H9 (cell line): Measurements from ENCODE around the gene CPAMD8. TPM values are rescaled to one million over a fixed set of nuclear protein-coding genes. Genes with fewer than 3 reads are reported as not detected.

Experiments
- DNase-seq: peaks from one replicate; pipeline ENCODE4 v3.0.0-alpha.2; 2017
- H2AFZ ChIP-seq: one replicate; pipeline ENCODE4 v1.6.1; 2013; ENCODE audit warnings: mild to moderate bottlenecking, low read length, control low read depth, moderate library complexity
- H2AK5ac ChIP-seq: 2 replicates; pipeline ENCODE4 v1.6.1; 2013; ENCODE audit warnings: low read length, control low read depth, mixed read lengths; ENCODE audit not compliant: insufficient read length
- H2BK120ac ChIP-seq: one replicate; pipeline ENCODE4 v1.6.1; 2013; ENCODE audit warnings: low read depth, mild to moderate bottlenecking, low read length, control low read depth, inconsistent platforms; ENCODE audit not compliant: poor library complexity, severe bottlenecking
- H2BK12ac ChIP-seq: 2 replicates; pipeline ENCODE4 v1.6.1; 2013; ENCODE audit warnings: low read length, control low read depth, mixed read lengths, low read depth; ENCODE audit not compliant: insufficient read length
- H2BK15ac ChIP-seq: 2 replicates; pipeline ENCODE4 v1.6.1; 2013; ENCODE audit warnings: low read depth, low read length, control low read depth
- H2BK20ac ChIP-seq: one replicate; pipeline ENCODE4 v1.6.1; 2013; ENCODE audit warnings: low read depth, mild to moderate bottlenecking, low read length, control low read depth, inconsistent platforms; ENCODE audit not compliant: poor library complexity, severe bottlenecking
- H2BK5ac ChIP-seq: 2 replicates; pipeline ENCODE4 v1.6.1; 2013; ENCODE audit warnings: low read length, control low read depth, mixed read lengths; ENCODE audit not compliant: insufficient read length
- H3K14ac ChIP-seq: 2 replicates; pipeline ENCODE4 v1.6.1; 2013; ENCODE audit warnings: low read length, control low read depth; ENCODE audit not compliant: insufficient read depth
- H3K18ac ChIP-seq: 2 replicates; pipeline ENCODE4 v1.6.1; 2013; ENCODE audit warnings: low read depth, mild to moderate bottlenecking, mixed read lengths, low read length, control low read depth; ENCODE audit not compliant: insufficient read length
- H3K23ac ChIP-seq: 2 replicates; pipeline ENCODE4 v1.6.1; 2013; ENCODE audit warnings: low read length, control low read depth, mixed read lengths, low read depth; ENCODE audit not compliant: insufficient read length
- H3K23me2 ChIP-seq: 2 replicates; pipeline ENCODE4 v1.6.1; 2013; ENCODE audit warnings: low read depth, mild to moderate bottlenecking, mixed read lengths, low read length, control low read depth; ENCODE audit not compliant: insufficient read length, poor library complexity, severe bottlenecking
- H3K27ac ChIP-seq: 2 replicates; pipeline ENCODE4 v1.5.1; 2013; ENCODE audit warnings: low read length, control low read depth, mixed read lengths, low read depth; ENCODE audit not compliant: insufficient read length
- H3K27me3 ChIP-seq: 2 replicates; pipeline ENCODE4 v1.6.1; 2013; ENCODE audit warnings: low read length, control low read depth, inconsistent platforms; ENCODE audit not compliant: insufficient read depth
- H3K4ac ChIP-seq: 2 replicates; pipeline ENCODE4 v1.6.1; 2013; ENCODE audit warnings: low read depth, mild to moderate bottlenecking, control low read depth, inconsistent platforms, low read length, moderate library complexity
- H3K4me1 ChIP-seq: 2 replicates; pipeline ENCODE4 v1.6.1; 2013; ENCODE audit warnings: low read length, control low read depth, inconsistent platforms; ENCODE audit not compliant: insufficient read depth
- H3K4me2 ChIP-seq: 2 replicates; pipeline ENCODE4 v1.6.1; 2013; ENCODE audit warnings: low read length, control low read depth, mixed read lengths; ENCODE audit not compliant: insufficient read length, insufficient read depth
- H3K56ac ChIP-seq: 2 replicates; pipeline ENCODE4 v1.6.1; 2013; ENCODE audit warnings: low read depth, mild to moderate bottlenecking, mixed read lengths, low read length, control low read depth; ENCODE audit not compliant: insufficient read length
- H3K79me1 ChIP-seq: 2 replicates; pipeline ENCODE4 v1.6.1; 2013; ENCODE audit warnings: low read depth, mild to moderate bottlenecking, moderate library complexity, low read length, control low read depth, inconsistent platforms; ENCODE audit not compliant: insufficient read depth, poor library complexity, severe bottlenecking
- H3K79me2 ChIP-seq: 2 replicates; pipeline ENCODE4 v1.6.1; 2013; ENCODE audit warnings: low read length, control low read depth, inconsistent platforms; ENCODE audit not compliant: insufficient read depth
- H3K9ac ChIP-seq: 2 replicates; pipeline ENCODE4 v1.6.1; 2013; ENCODE audit warnings: low read length, control low read depth, mixed read lengths; ENCODE audit not compliant: insufficient read length; ENCODE audit errors: extremely low read depth
- H3K9me3 ChIP-seq: one replicate; pipeline ENCODE4 v1.6.1; 2013; ENCODE audit warnings: low read depth, low read length, inconsistent platforms; ENCODE audit not compliant: control insufficient read depth
- H3T11ph ChIP-seq: one replicate; pipeline ENCODE4 v1.6.1; 2013; ENCODE audit warnings: mild to moderate bottlenecking, low read length, control low read depth, inconsistent platforms
- H4K20me1 ChIP-seq: one replicate; pipeline ENCODE4 v1.6.1; 2013; ENCODE audit not compliant: control insufficient read depth, insufficient read length, insufficient read depth
- H4K5ac ChIP-seq: 2 replicates; pipeline ENCODE4 v1.6.1; 2013; ENCODE audit warnings: low read depth, mild to moderate bottlenecking, mixed read lengths, low read length, control low read depth; ENCODE audit not compliant: insufficient read length
- H4K8ac ChIP-seq: replicated peaks from 2 replicates; pipeline ENCODE4 v1.6.1; 2013; ENCODE audit warnings: low read length, control low read depth, mixed read lengths, low read depth; ENCODE audit not compliant: insufficient read length
- H4K91ac ChIP-seq: 2 replicates; pipeline ENCODE4 v1.6.1; 2013; ENCODE audit warnings: low read depth, mild to moderate bottlenecking, moderate library complexity, mixed read lengths, low read length, control low read depth; ENCODE audit not compliant: insufficient read length
- H3K27ac Mint-ChIP-seq, 3 experiments: 2 replicates in 2 of 3; 3 replicates in 1 of 3; pipeline ENCODE4 v1.8.0; 2020 to 2021; ENCODE audit warnings: mixed read lengths in 3 of 3, mild to moderate bottlenecking in 1 of 3, moderate library complexity in 1 of 3
- H3K27me3 Mint-ChIP-seq: 2 replicates; pipeline ENCODE4 v1.8.0; 2021; ENCODE audit warnings: low read depth, mild to moderate bottlenecking, moderate library complexity, mixed read lengths
- H3K36me3 Mint-ChIP-seq, 3 experiments: 2 replicates in 2 of 3; 3 replicates in 1 of 3; pipeline ENCODE4 v1.8.0; 2020 to 2021; ENCODE audit warnings: low read depth in 3 of 3, mixed read lengths in 3 of 3; ENCODE audit not compliant: insufficient read depth in 1 of 3
- H3K4me1 Mint-ChIP-seq, 2 experiments: 2 replicates each; pipeline ENCODE4 v1.8.0; 2020; ENCODE audit warnings: mixed read lengths in 2 of 2
- H3K4me3 Mint-ChIP-seq, 2 experiments: 2 replicates in 1 of 2; 3 replicates in 1 of 2; pipeline ENCODE4 v1.8.0; 2020 to 2021; ENCODE audit warnings: mild to moderate bottlenecking in 2 of 2, mixed read lengths in 2 of 2, moderate library complexity in 1 of 2
- H3K9me3 Mint-ChIP-seq, 2 experiments: 2 replicates in 1 of 2; 3 replicates in 1 of 2; pipeline ENCODE4 v1.8.0; 2020; ENCODE audit warnings: mild to moderate bottlenecking in 2 of 2, mixed read lengths in 2 of 2, moderate library complexity in 1 of 2
- CTCF ChIP-seq: fragments of 200-600 bp; sonication (generic); conservative IDR thresholded peaks from 3 replicates; pipeline ENCODE4 v1.8.0; 2021; ENCODE audit warnings: antibody characterized with exemption, mild to moderate bottlenecking
- WGBS: extraction: QIAGEN DNeasy Blood & Tissue Kit; methylation state at CpG from one replicate; pipeline ENCODE4 v1.1.7; 2013; ENCODE audit warnings: missing lambda C conversion rate, low lambda C conversion rate, mixed read lengths; ENCODE audit not compliant: insufficient read length; ENCODE audit errors: extremely low coverage; 5-methylcytosine and 5-hydroxymethylcytosine counted together
- total RNA-seq: library from RNA; stranded (reverse); gene quantifications from 2 replicates; pipeline ENCODE4 v1.2.1, GENCODE V29; 2021

CPAMD8 gene
- total RNA-seq, 1 experiment from 2014 or later: 12.0 TPM

GRCh38 chr19:16886305-16886880, 140.2 kb downstream of the CPAMD8 start:
- Histone ChIP-seq H2BK12ac (no peak overlapping the region), H2BK120ac (no peak overlapping the region), H2AFZ (no peak overlapping the region), H3K9ac (no peak overlapping the region), H3K9me3 (peaks cover 10% of the 10 kb centered on the region), H3K23me2 (no peaks in the 10 kb centered on the region), H3K56ac (no peak overlapping the region), H4K91ac (no peak overlapping the region), H2BK5ac (no peak overlapping the region), H3K27ac (no peak overlapping the region), H3K4ac (no peak overlapping the region), H3K79me1 (no peaks in the 10 kb centered on the region), H2BK20ac (no peak overlapping the region), H4K8ac (no peak overlapping the region), H3K79me2 (no peaks in the 10 kb centered on the region), H3K27me3 (no peaks in the 10 kb centered on the region), H3T11ph (no peak overlapping the region), H3K23ac (no peak overlapping the region), H3K14ac (no peak overlapping the region), H2AK5ac (no peak overlapping the region), H3K4me2 (no peak overlapping the region), H3K4me1 (no peaks in the 10 kb centered on the region), H4K20me1 (no peaks in the 10 kb centered on the region), H3K18ac (no peak overlapping the region), H4K5ac (no peak overlapping the region), H2BK15ac (no peak overlapping the region)
- DNase-seq: no peak
- H3K27me3 Mint-ChIP-seq: peaks cover 5% of the 10 kb centered on the region; the same call in 1 of the 2 replicates
- H3K4me3 Mint-ChIP-seq: no peak overlapping the region
- no peak overlapping the region; a peak in 1 of 7 replicates for H3K27ac Mint-ChIP-seq
- no CpG with 5 or more reads among the region's 20 CpGs for WGBS
- H3K9me3 Mint-ChIP-seq: peaks cover 17% of the 10 kb centered on the region in 2 experiments
- no peaks in the 10 kb centered on the region; a peak in 1 of 4 replicates for H3K4me1 Mint-ChIP-seq
- no peak for TF ChIP-seq CTCF
- H3K36me3 Mint-ChIP-seq: peaks cover 8 to 13% (median 13%) of the 10 kb centered on the region in 3 experiments
